H1 (cell line): ENCODE results near the gene VAT1L. TPM values are rescaled to one million over a fixed set of nuclear protein-coding genes. Genes with fewer than 3 reads are reported as not detected.

ENCODE experiments used
- CTCF ChIA-PET: fragments of 300-600 bp; sonication (Branson Sonifier 250); formaldehyde crosslinking; loops from one replicate; lab custom pipeline; 2021; ENCODE audit not compliant: partially characterized antibody; lab: Charles Lee
- POLR2A ChIA-PET: fragments of 300-600 bp; sonication (Branson Sonifier 250); formaldehyde crosslinking; loops from one replicate; lab custom pipeline; 2021; ENCODE audit warnings: inconsistent platforms; ENCODE audit not compliant: partially characterized antibody; lab: Charles Lee
- DNase-seq, 2 experiments: peaks; one replicate each; pipeline versions ENCODE4 v3.0.0 to v3.0.0-alpha.2; 2010 to 2022; ENCODE audit warnings: low spot score in 2 of 2, low read depth in 1 of 2, mixed read lengths in 1 of 2
- FAIRE-seq: peaks from 2 replicates; lab custom pipeline; 2011; peaks lifted over from hg19 to GRCh38; lab: Jason Lieb, UNC
- H2AFZ ChIP-seq: 2 replicates; pipeline ENCODE4 v1.8.1; 2012; ENCODE audit warnings: low read length, inconsistent platforms
- H2AK5ac ChIP-seq: 2 replicates; pipeline ENCODE4 v1.6.1; 2013; ENCODE audit warnings: low read depth, low read length
- H2BK120ac ChIP-seq: replicated peaks from 2 replicates; pipeline ENCODE3; 2013; ENCODE audit warnings: low read depth, low read length, inconsistent platforms
- H2BK12ac ChIP-seq: 2 replicates; pipeline ENCODE4 v1.6.1; 2013; ENCODE audit warnings: low read depth, low read length
- H2BK15ac ChIP-seq: 2 replicates; pipeline ENCODE4 v1.6.1; 2013; ENCODE audit warnings: low read length
- H2BK20ac ChIP-seq: 2 replicates; pipeline ENCODE4 v1.6.1; 2013; ENCODE audit warnings: low read length
- H2BK5ac ChIP-seq: 2 replicates; pipeline ENCODE4 v1.6.1; 2013; ENCODE audit warnings: low read depth, low read length
- H3K14ac ChIP-seq: 2 replicates; pipeline ENCODE4 v1.6.1; 2013; ENCODE audit warnings: inconsistent platforms; ENCODE audit not compliant: insufficient read length
- H3K18ac ChIP-seq: 2 replicates; pipeline ENCODE4 v1.6.1; 2013; ENCODE audit warnings: low read length; ENCODE audit errors: extremely low read depth
- H3K23ac ChIP-seq: 2 replicates; pipeline ENCODE4 v1.6.1; 2013; ENCODE audit warnings: inconsistent platforms; ENCODE audit not compliant: insufficient read length
- H3K23me2 ChIP-seq: 2 replicates; pipeline ENCODE4 v1.6.1; 2013; ENCODE audit warnings: low read depth, low read length
- H3K27ac ChIP-seq: 2 replicates; pipeline ENCODE4 v1.6.1; 2011; ENCODE audit warnings: low read depth, low read length, inconsistent platforms
- H3K27me3 ChIP-seq, 4 experiments: replicated peaks in 1 of 4; 1 replicate in 1 of 4; 2 replicates in 3 of 4; pipeline versions ENCODE4 v1.6.1 to v1.8.1; 2011 to 2013; ENCODE audit warnings: low read length in 3 of 4, mild to moderate bottlenecking in 3 of 4, inconsistent platforms in 2 of 4, mixed read lengths in 2 of 4, moderate library complexity in 1 of 4; ENCODE audit not compliant: control insufficient read depth in 3 of 4, insufficient read depth in 3 of 4; ENCODE audit errors: extremely low read depth in 1 of 4
- H3K36me3 ChIP-seq, 4 experiments: 2 replicates each; pipeline versions ENCODE4 v1.6.1 to v1.8.1; 2011 to 2013; ENCODE audit warnings: mild to moderate bottlenecking in 4 of 4, low read length in 3 of 4, moderate library complexity in 2 of 4, control low read depth in 1 of 4, inconsistent platforms in 1 of 4; ENCODE audit not compliant: insufficient read depth in 4 of 4, control insufficient read depth in 2 of 4
- H3K4ac ChIP-seq: replicated peaks from 2 replicates; pipeline ENCODE3; 2013; ENCODE audit warnings: low read length, low read depth, mixed read lengths, inconsistent platforms; ENCODE audit not compliant: insufficient read length
- H3K4me1 ChIP-seq, 4 experiments: replicated peaks in 1 of 4; 1 replicate in 1 of 4; 2 replicates in 3 of 4; pipeline versions ENCODE4 v1.6.1 to v1.8.1; 2011 to 2013; ENCODE audit warnings: low read length in 3 of 4, inconsistent platforms in 2 of 4, mixed read lengths in 1 of 4; ENCODE audit not compliant: insufficient read depth in 4 of 4, control insufficient read depth in 3 of 4
- H3K4me2 ChIP-seq, 2 experiments: 2 replicates each; pipeline versions ENCODE4 v1.6.1 to v1.8.1; 2011 to 2013; ENCODE audit warnings: low read depth in 2 of 2, low read length in 2 of 2, control low read depth in 1 of 2, inconsistent platforms in 1 of 2, mild to moderate bottlenecking in 1 of 2; ENCODE audit not compliant: insufficient read depth in 1 of 2
- H3K4me3 ChIP-seq, 4 experiments: fragments of 200-600, 300-600 bp in 1 of 4; sonication (generic), shearing (Covaris generic), sonication (Bioruptor Twin) in 1 of 4; 2 replicates each; pipeline versions ENCODE4 v1.5.1 to v1.8.1; 2011 to 2016; ENCODE audit warnings: low read length in 4 of 4, low read depth in 3 of 4, control low read depth in 2 of 4, inconsistent platforms in 2 of 4, mild to moderate bottlenecking in 2 of 4, mixed read lengths in 1 of 4, moderate library complexity in 1 of 4; ENCODE audit not compliant: insufficient read depth in 2 of 4; ENCODE audit errors: extremely low read depth in 1 of 4
- H3K56ac ChIP-seq: replicated peaks from 2 replicates; pipeline ENCODE3; 2013; ENCODE audit warnings: low read depth, mild to moderate bottlenecking, mixed read lengths, low read length, inconsistent platforms; ENCODE audit not compliant: insufficient read length
- H3K79me1 ChIP-seq: 2 replicates; pipeline ENCODE4 v1.6.1; 2013; ENCODE audit warnings: low read depth, low read length, control low read depth
- H3K79me2 ChIP-seq, 2 experiments: 2 replicates each; pipeline versions ENCODE4 v1.6.1 to v1.8.1; 2012 to 2013; ENCODE audit warnings: low read length in 2 of 2, mild to moderate bottlenecking in 2 of 2, inconsistent platforms in 1 of 2; ENCODE audit not compliant: insufficient read depth in 2 of 2, control insufficient read depth in 1 of 2
- H3K9ac ChIP-seq, 4 experiments: replicated peaks in 1 of 4; 1 replicate in 1 of 4; 2 replicates in 3 of 4; pipeline versions ENCODE4 v1.6.1 to v1.8.1; 2011 to 2013; ENCODE audit warnings: low read depth in 3 of 4, low read length in 3 of 4, control low read depth in 2 of 4, mild to moderate bottlenecking in 2 of 4, moderate library complexity in 2 of 4, inconsistent platforms in 1 of 4; ENCODE audit errors: extremely low read depth in 1 of 4
- H3K9me3 ChIP-seq, 2 experiments: 2 replicates each; pipeline versions ENCODE4 v1.6.1 to v1.8.1; 2012 to 2013; ENCODE audit warnings: mild to moderate bottlenecking in 2 of 2, moderate library complexity in 2 of 2, control low read depth in 1 of 2, inconsistent platforms in 1 of 2, low read depth in 1 of 2, low read length in 1 of 2, mixed read lengths in 1 of 2; ENCODE audit not compliant: insufficient read depth in 2 of 2
- H4K20me1 ChIP-seq, 2 experiments: replicated peaks in 1 of 2; 2 replicates each; pipeline versions ENCODE3 to v1.8.1; 2011 to 2013; ENCODE audit warnings: inconsistent platforms in 2 of 2, low read length in 2 of 2, mild to moderate bottlenecking in 1 of 2; ENCODE audit not compliant: insufficient read depth in 2 of 2, control insufficient read depth in 1 of 2
- H4K5ac ChIP-seq: 2 replicates; pipeline ENCODE4 v1.6.1; 2013; ENCODE audit warnings: low read length, low read depth, mixed read lengths, inconsistent platforms; ENCODE audit not compliant: insufficient read length
- H4K8ac ChIP-seq: 2 replicates; pipeline ENCODE4 v1.8.0; 2013; ENCODE audit warnings: mild to moderate bottlenecking, moderate library complexity, low read length, inconsistent platforms; ENCODE audit not compliant: insufficient read depth; ENCODE audit errors: extremely low read depth
- H4K91ac ChIP-seq: replicated peaks from 2 replicates; pipeline ENCODE3; 2013; ENCODE audit warnings: low read length, mixed read lengths, inconsistent platforms; ENCODE audit not compliant: insufficient read length
- BACH1 ChIP-seq: IDR thresholded peaks from 2 replicates; pipeline ENCODE4 v1.6.1; 2012; ENCODE audit warnings: low read length, improper control_type of control experiment
- BRCA1 ChIP-seq: IDR thresholded peaks from 2 replicates; pipeline ENCODE4 v1.6.1; 2012; ENCODE audit warnings: low read depth, low read length, improper control_type of control experiment
- CHD1 ChIP-seq: IDR thresholded peaks from 2 replicates; pipeline ENCODE4 v1.6.1; 2012; ENCODE audit warnings: low read depth, low read length, improper control_type of control experiment
- FOSL1 ChIP-seq: IDR thresholded peaks from 2 replicates; pipeline ENCODE4 v1.6.1; 2011; ENCODE audit warnings: mild to moderate bottlenecking, low read depth, low read length, moderate library complexity; ENCODE audit not compliant: insufficient read depth
- JUND ChIP-seq: IDR thresholded peaks from 2 replicates; pipeline ENCODE4 v1.6.1; 2011; ENCODE audit warnings: mild to moderate bottlenecking, improper control_type of control experiment, low read length
- POLR2AphosphoS5 ChIP-seq: IDR thresholded peaks from 2 replicates; pipeline ENCODE4 v1.6.1; 2011; ENCODE audit warnings: low read depth, low read length
- RNF2 ChIP-seq: fragments of 200-900, 300-1000 bp; sonication (generic); IDR thresholded peaks from 2 replicates; pipeline ENCODE4 v1.7.1; 2016; ENCODE audit warnings: borderline replicate concordance, low read depth, mild to moderate bottlenecking, antibody characterized with exemption, low read length; ENCODE audit not compliant: poor library complexity, severe bottlenecking; ENCODE audit errors: missing control alignments
- SAP30 ChIP-seq: fragments of 300-600 bp; sonication (generic); IDR thresholded peaks from 2 replicates; pipeline ENCODE4 v1.7.1; 2012; ENCODE audit warnings: low read length, moderate library complexity, mild to moderate bottlenecking, inconsistent platforms; ENCODE audit not compliant: insufficient read depth, insufficient replicate concordance
- SIX5 ChIP-seq: IDR thresholded peaks from 2 replicates; pipeline ENCODE4 v1.6.1; 2011; ENCODE audit warnings: mild to moderate bottlenecking, low read depth, low read length
- SP2 ChIP-seq: IDR thresholded peaks from 2 replicates; pipeline ENCODE4 v1.6.1; 2012; ENCODE audit warnings: mild to moderate bottlenecking, low read length, inconsistent platforms
- SUZ12 ChIP-seq: fragments of 200-600 bp; sonication (generic); IDR thresholded peaks from 2 replicates; pipeline ENCODE4 v1.6.1; 2012; ENCODE audit warnings: mild to moderate bottlenecking, inconsistent platforms, low read length, moderate library complexity, mixed read lengths
- TEAD4 ChIP-seq: IDR thresholded peaks from 2 replicates; pipeline ENCODE4 v1.6.1; 2012; ENCODE audit warnings: low read depth, low read length, inconsistent platforms, mixed read lengths
- WGBS, 2 experiments: shearing (Covaris generic) in 1 of 2; methylation state at CpG; one replicate each; pipeline versions ENCODE4 v1.1.6 to v1.1.7; 2013 to 2015; ENCODE audit warnings: low lambda C conversion rate in 2 of 2, mixed read lengths in 2 of 2, inconsistent platforms in 1 of 2, low coverage in 1 of 2, missing lambda C conversion rate in 1 of 2; ENCODE audit not compliant: insufficient replicate concordance in 2 of 2, insufficient coverage in 1 of 2, insufficient read length in 1 of 2; ENCODE audit errors: extremely low coverage in 1 of 2, missing lambda C conversion rate in 1 of 2; 5-methylcytosine and 5-hydroxymethylcytosine counted together
- polyA plus RNA-seq, 7 experiments: library from polyadenylated mRNA; depleted of rRNA in 3 of 7; stranded (reverse) in 5 of 7; unstranded in 2 of 7; fragments of >200 nt in 5 of 7; fragments of 200-250 nt in 2 of 7; gene quantifications; 1 replicate in 5 of 7; 2 replicates in 1 of 7; 4 replicates in 1 of 7; pipeline versions ENCODE4 v1.2.1 to v1.2.3, GENCODE V29; 2011 to 2013; ENCODE audit warnings: missing spikeins in 2 of 7, mixed read lengths in 2 of 7
- total RNA-seq: library from RNA; stranded (reverse); fragmentation: NEBNext Ultra II Directional; extraction: Animal tissue kit (Norgen Biotek cat#: 25700); gene quantifications from 2 replicates; pipeline ENCODE4 v1.2.1, GENCODE V29; 2021
- TF ChIP-seq, protein P1 (sequence below): IDR thresholded peaks from 2 replicates; pipeline ENCODE4 v1.6.1; 2011; ENCODE audit warnings: low read length, improper control_type of control experiment

Gene VAT1L
- total and polyA plus RNA-seq, 2 of the 8 experiments (the other 6 are each of a cell fraction or from before 2014, with no cell fraction given): 46.3 to 48.2 TPM

DNA sequence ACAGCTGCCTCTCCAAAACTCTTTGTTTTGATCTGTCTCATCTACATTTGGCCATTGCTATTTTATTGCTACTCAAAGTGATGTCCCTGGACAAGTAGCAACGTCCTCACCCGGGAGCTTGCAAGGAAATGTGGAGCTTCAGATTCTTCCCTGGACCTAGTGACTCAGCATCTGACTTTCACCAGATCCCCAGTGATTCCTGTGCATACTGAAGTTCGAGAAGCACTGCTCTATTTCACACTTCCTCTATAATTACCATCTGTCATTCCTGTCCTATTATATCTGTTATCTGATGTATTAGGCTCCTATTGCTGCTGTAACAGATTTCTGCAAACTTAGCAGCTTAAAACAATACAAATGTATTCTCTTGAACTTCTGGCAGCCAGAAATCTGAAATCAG is 28.5 kb upstream of the VAT1L start:
- no peak overlapping the region for H2AFZ ChIP-seq
- H3K79me2 ChIP-seq: no peaks in the 10 kb centered on the region
- no peak overlapping the region for H3K9ac ChIP-seq
- H2BK12ac ChIP-seq: no peak overlapping the region
- no peak overlapping the region for H3K18ac ChIP-seq
- no peak overlapping the region for H3K4me2 ChIP-seq
- H3K14ac ChIP-seq: no peak overlapping the region
- H3K36me3 ChIP-seq: no peaks in the 10 kb centered on the region
- H4K8ac ChIP-seq: no peak overlapping the region
- H2AK5ac ChIP-seq: no peak overlapping the region
- H3K23ac ChIP-seq: no peak overlapping the region
- H2BK120ac ChIP-seq: no peak overlapping the region
- no peaks in the 10 kb centered on the region for H3K23me2 ChIP-seq
- no peak overlapping the region for H4K5ac ChIP-seq
- no peak for FAIRE-seq
- H4K20me1 ChIP-seq: no peaks in the 10 kb centered on the region
- no peak overlapping the region for H3K27ac ChIP-seq
- H2BK15ac ChIP-seq: no peak overlapping the region
- H3K79me1 ChIP-seq: no peaks in the 10 kb centered on the region
- DNase-seq: no peak
- no peak overlapping the region for H3K4ac ChIP-seq
- WGBS, 2 experiments: 96% methylated on average over 3 of the region's 3 CpGs; no CpG with 5 or more reads in 1 of the 2 experiments
- H3K27me3 ChIP-seq: peaks cover 0 to 2% (median 0%) of the 10 kb centered on the region in 4 experiments; a peak in 1 of 7 replicates
- no peaks in the 10 kb centered on the region for H3K4me1 ChIP-seq
- POLR2A ChIA-PET: no interaction called here
- CTCF ChIA-PET: interaction anchor here (0.6 to 2.8 kb wide), 4 partner anchors 21 to 340 kb away, joined by 3 to 11 read pairs (median 3); no protein-coding TSS in a partner anchor
- H4K91ac ChIP-seq: no peak overlapping the region
- H2BK5ac ChIP-seq: no peak overlapping the region
- no peaks in the 10 kb centered on the region for H3K9me3 ChIP-seq
- H2BK20ac ChIP-seq: no peak overlapping the region
- no peak overlapping the region for H3K56ac ChIP-seq
- H3K4me3 ChIP-seq: no peak overlapping the region
- TF ChIP-seq SAP30: no peak
- no peak for TF ChIP-seq SP2
- TF ChIP-seq CHD1: no peak
- no peak for TF ChIP-seq RNF2
- TF ChIP-seq JUND: no peak
- TF ChIP-seq FOSL1: no peak
- no peak for TF ChIP-seq POLR2AphosphoS5
- no peak for TF ChIP-seq SIX5
- no peak for TF ChIP-seq TEAD4
- TF ChIP-seq BRCA1: no peak
- no peak for TF ChIP-seq BACH1
- TF ChIP-seq, protein P1, sequence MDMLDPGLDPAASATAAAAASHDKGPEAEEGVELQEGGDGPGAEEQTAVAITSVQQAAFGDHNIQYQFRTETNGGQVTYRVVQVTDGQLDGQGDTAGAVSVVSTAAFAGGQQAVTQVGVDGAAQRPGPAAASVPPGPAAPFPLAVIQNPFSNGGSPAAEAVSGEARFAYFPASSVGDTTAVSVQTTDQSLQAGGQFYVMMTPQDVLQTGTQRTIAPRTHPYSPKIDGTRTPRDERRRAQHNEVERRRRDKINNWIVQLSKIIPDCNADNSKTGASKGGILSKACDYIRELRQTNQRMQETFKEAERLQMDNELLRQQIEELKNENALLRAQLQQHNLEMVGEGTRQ: no peak
- TF ChIP-seq SUZ12: no peak
